ENCODE measurements around the gene CRTC2. TPM values are rescaled to one million over a fixed set of nuclear protein-coding genes. Genes with fewer than 3 reads are reported as not detected.
"Not testable (repeated sequence)": the region's sequence is repeated elsewhere in the genome, so short reads cannot be mapped to it uniquely, and the experiment has no call there.

The CRTC2 gene
- total RNA-seq, 1 donor from 2014 or later: 41.9 TPM

GRCh38 chr1:153921080-153921802, 37.2 kb downstream of the CRTC2 start:
- Mint-ChIP-seq H3K27ac (ENCODE audit: unreplicated experiment) (peak overlapping the region; percentile 81), H3K4me3 (ENCODE audit: unreplicated experiment) (peak overlapping the region; percentile 92), H3K27me3 (ENCODE audit: unreplicated experiment) (no peaks in the 10 kb centered on the region), H3K36me3 (ENCODE audit: unreplicated experiment) (no peaks in the 10 kb centered on the region), H3K9me3 (ENCODE audit: unreplicated experiment) (no peaks in the 10 kb centered on the region), H3K4me1 (ENCODE audit: unreplicated experiment) (peaks cover 40% of the 10 kb centered on the region)
- TF ChIP-seq, protein P1, sequence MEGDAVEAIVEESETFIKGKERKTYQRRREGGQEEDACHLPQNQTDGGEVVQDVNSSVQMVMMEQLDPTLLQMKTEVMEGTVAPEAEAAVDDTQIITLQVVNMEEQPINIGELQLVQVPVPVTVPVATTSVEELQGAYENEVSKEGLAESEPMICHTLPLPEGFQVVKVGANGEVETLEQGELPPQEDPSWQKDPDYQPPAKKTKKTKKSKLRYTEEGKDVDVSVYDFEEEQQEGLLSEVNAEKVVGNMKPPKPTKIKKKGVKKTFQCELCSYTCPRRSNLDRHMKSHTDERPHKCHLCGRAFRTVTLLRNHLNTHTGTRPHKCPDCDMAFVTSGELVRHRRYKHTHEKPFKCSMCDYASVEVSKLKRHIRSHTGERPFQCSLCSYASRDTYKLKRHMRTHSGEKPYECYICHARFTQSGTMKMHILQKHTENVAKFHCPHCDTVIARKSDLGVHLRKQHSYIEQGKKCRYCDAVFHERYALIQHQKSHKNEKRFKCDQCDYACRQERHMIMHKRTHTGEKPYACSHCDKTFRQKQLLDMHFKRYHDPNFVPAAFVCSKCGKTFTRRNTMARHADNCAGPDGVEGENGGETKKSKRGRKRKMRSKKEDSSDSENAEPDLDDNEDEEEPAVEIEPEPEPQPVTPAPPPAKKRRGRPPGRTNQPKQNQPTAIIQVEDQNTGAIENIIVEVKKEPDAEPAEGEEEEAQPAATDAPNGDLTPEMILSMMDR (IDR thresholded peaks at IDR 0.05): no peak
- no peak for DNase-seq (ENCODE audit: extremely low spot score, unreplicated experiment)

DNA sequence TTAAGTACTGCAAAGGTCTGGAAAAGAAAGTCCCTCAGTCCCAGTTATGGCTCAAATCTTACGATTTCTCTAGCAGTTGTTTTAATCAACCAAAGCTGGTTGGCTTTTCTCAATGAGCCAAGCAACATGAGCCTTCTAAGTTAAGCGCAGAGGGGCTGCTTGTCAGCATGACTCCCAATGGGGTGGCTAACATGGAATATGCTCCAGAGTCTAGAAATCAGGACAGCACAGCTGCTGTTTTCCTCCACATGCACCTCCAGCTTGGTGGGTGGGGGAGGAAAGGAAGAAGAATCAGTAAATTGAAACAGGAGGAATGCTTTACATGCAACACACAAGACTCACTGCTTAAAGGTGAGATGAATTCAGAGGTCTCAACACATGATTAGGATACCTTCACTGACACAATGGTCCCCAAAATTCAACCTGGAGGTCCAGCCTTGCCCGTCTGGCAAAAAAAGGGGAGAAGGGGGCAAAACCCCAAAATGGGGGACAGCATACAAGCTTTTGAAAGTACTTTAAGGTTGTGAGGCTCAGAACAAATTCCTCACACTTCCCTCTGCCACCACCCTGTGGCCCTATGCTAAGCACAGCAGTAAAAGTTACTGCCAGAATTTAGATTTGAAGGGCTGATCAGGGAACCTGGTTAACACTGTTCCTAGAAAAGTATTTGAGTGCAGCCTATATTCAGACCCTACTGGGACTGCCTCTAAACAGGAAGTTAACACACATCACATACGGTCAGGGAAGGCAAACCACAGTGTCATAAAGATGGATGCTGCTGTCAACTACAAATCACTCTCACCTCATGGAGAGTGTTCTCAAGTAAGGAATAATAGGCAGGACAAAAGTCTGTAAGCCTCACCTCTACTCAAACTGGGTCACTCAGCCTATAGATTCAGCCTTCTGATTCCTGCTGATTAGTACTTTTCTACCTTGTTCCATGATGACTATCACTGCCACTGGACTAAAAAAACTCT, 38.2 kb downstream of the CRTC2 start:
- H3K9me3 Mint-ChIP-seq (ENCODE audit: unreplicated experiment): no peaks in the 10 kb centered on the region
- DNase-seq (ENCODE audit: extremely low spot score, unreplicated experiment): no peak
- H3K4me3 Mint-ChIP-seq (ENCODE audit: unreplicated experiment): peak overlapping the region; percentile 92
- peak overlapping the region; percentile 81 for H3K27ac Mint-ChIP-seq (ENCODE audit: unreplicated experiment)
- TF ChIP-seq, protein P1 (IDR thresholded peaks at IDR 0.05): peak; percentile 49
- H3K27me3 Mint-ChIP-seq (ENCODE audit: unreplicated experiment): no peaks in the 10 kb centered on the region
- H3K4me1 Mint-ChIP-seq (ENCODE audit: unreplicated experiment): peaks cover 42% of the 10 kb centered on the region
- H3K36me3 Mint-ChIP-seq (ENCODE audit: unreplicated experiment): no peaks in the 10 kb centered on the region

DNA sequence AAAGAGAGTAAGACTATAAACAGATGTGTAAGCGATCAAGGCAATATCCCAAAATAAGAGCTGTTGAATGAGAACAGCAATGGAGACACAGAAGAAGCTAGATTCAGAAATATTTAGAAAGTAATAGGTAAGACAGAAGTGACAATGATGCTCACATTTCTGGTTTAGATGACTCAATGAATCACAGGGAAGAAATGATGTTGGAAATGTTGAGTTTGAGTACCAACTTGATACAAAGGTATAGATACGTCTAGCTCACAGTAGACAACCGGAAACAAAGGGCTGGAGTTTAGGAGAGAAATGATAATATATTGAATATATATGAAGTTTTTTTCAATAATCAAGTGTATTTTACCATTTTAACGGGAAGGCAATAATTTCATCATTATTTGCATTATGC, 42.1 kb downstream of the CRTC2 start:
- peaks cover 36% of the 10 kb centered on the region for H3K4me1 Mint-ChIP-seq (ENCODE audit: unreplicated experiment)
- H3K36me3 Mint-ChIP-seq (ENCODE audit: unreplicated experiment): no peaks in the 10 kb centered on the region
- no peak overlapping the region for H3K27ac Mint-ChIP-seq (ENCODE audit: unreplicated experiment)
- H3K9me3 Mint-ChIP-seq (ENCODE audit: unreplicated experiment): no peaks in the 10 kb centered on the region
- no peaks in the 10 kb centered on the region for H3K27me3 Mint-ChIP-seq (ENCODE audit: unreplicated experiment)
- DNase-seq (ENCODE audit: extremely low spot score, unreplicated experiment): no peak
- H3K4me3 Mint-ChIP-seq (ENCODE audit: unreplicated experiment): no peak overlapping the region
- TF ChIP-seq, protein P1 (IDR thresholded peaks at IDR 0.05): no peak

DNA sequence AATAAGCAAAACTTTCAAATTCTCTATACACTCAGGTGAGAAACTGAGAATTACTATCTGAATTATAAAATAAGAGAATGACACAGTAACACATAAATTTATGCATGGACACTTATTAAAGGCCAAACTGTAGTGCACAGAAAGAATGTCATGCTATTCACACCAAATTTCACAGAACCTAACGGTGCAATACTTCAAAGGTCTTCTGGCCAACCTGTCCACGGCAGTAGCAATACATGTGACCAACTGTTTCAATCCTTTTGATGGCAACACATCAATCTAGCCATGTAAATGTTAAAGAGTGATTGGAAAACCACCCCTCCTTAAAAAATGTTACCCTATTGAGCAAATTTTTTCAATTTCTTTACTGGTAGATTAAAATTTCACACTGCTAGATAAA, 46.1 kb downstream of the CRTC2 start:
- TF ChIP-seq, protein P1 (IDR thresholded peaks at IDR 0.05): no peak
- H3K27ac Mint-ChIP-seq (ENCODE audit: unreplicated experiment): no peak overlapping the region
- H3K27me3 Mint-ChIP-seq (ENCODE audit: unreplicated experiment): no peaks in the 10 kb centered on the region
- H3K4me1 Mint-ChIP-seq (ENCODE audit: unreplicated experiment): peaks cover 8% of the 10 kb centered on the region
- no peaks in the 10 kb centered on the region for H3K9me3 Mint-ChIP-seq (ENCODE audit: unreplicated experiment)
- H3K4me3 Mint-ChIP-seq (ENCODE audit: unreplicated experiment): no peak overlapping the region
- DNase-seq (ENCODE audit: extremely low spot score, unreplicated experiment): no peak
- H3K36me3 Mint-ChIP-seq (ENCODE audit: unreplicated experiment): peaks cover 3% of the 10 kb centered on the region

DNA sequence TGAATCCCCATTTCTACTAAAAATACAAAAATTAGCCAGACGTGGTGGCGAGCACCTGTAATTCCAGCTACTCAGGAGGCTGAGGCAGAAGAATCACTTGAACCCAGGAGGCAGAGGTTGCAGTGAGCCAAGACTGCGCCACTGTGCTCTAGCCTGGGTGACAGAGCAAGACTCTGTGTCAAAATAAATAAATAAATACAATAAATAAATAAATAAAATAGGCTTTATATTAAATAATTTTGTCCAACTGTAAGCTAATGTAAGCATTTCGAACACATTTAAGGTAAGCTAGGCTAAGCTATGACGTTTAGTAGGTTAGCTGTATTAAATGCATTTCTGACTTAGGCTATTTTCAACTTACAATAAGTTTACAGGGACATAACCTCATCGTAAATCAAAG, 47.9 kb downstream of the CRTC2 start:
- not testable (repeated sequence) for H3K4me3 Mint-ChIP-seq (ENCODE audit: unreplicated experiment); H3K27ac Mint-ChIP-seq (ENCODE audit: unreplicated experiment); H3K9me3 Mint-ChIP-seq (ENCODE audit: unreplicated experiment); H3K27me3 Mint-ChIP-seq (ENCODE audit: unreplicated experiment); H3K36me3 Mint-ChIP-seq (ENCODE audit: unreplicated experiment); DNase-seq (ENCODE audit: extremely low spot score, unreplicated experiment)
- peaks cover 10% of the 10 kb centered on the region for H3K4me1 Mint-ChIP-seq (ENCODE audit: unreplicated experiment)
